ENCODE results near the gene SLC23A1. TPM values are rescaled to one million over a fixed set of nuclear protein-coding genes. Genes with fewer than 3 reads are reported as not detected.

SLC23A1 gene
- total and polyA plus RNA-seq, 4 donors, result 10.0 to 18.0 (median 17.4) TPM

DNA sequence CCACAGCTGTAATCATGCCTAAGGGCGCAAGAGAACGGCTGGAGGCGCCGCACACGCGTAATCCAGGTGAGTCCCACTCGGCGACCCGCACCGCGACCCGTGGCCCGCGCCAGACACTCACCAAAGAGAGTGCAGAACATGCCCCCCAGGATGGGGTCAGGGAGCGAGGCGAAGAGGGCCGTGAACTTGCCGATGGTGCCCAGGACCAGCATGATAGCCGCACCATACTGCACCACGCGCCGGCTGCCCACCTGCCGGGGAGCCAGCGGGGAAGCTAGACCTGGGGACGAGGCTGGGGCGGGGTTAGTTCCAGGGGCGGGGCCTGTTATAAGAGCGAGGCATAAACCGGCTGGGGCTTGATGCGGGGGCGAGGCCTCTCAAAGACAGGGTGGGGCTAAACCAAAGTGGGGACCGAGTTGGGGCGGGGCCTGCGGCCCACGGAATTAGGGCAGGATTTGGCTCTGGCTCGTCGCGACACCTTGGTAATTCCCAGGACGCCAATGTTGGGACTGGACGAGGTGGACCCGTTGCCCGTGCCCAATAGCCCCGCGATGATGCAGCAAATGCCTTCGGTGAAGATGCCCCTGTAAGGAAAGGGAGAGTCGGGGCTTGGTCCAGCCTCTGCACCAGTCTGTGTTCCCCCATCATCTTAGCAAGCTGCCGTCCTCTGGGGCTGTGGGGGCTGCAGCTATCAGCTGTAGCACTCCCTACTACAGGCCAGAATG is 4.8 kb downstream of the SLC23A1 start:
- Histone ChIP-seq H3K4me1 (ENCODE audit: control insufficient read depth in 4 of 4, insufficient read depth in 4 of 4, low read length in 3 of 4) (peaks cover 5 to 28% (median 16%) of the 10 kb centered on the region in 4 donors), H3K4me3 (ENCODE audit: low read depth in 1 of 3, low read length in 3 of 3) (no peak overlapping the region), H3K27ac (ENCODE audit: low read depth in 1 of 2, low read length in 2 of 2) (no peak overlapping the region), H3K9me3 (ENCODE audit: control insufficient read depth in 4 of 4, low read length in 3 of 4) (no peaks in the 10 kb centered on the region), H3K27me3 (ENCODE audit: control insufficient read depth in 4 of 4, insufficient read depth in 4 of 4, low read length in 3 of 4) (no peaks in the 10 kb centered on the region), H3K36me3 (ENCODE audit: control insufficient read depth in 4 of 4, insufficient read depth in 3 of 4, low read depth in 1 of 4, low read length in 3 of 4) (peaks cover 0 to 14% (median 10%) of the 10 kb centered on the region in 4 donors), H3K9ac (ENCODE audit: low read depth in 1 of 2, low read length in 2 of 2) (no peak overlapping the region)
- 91% methylated on average over 47 of the region's 47 CpGs for WGBS
- DNase-seq (ENCODE audit: low spot score), result no peak
- no peak for TF ChIP-seq YY1 (IDR thresholded peaks at IDR 0.05)
- no peak for TF ChIP-seq HNF4A (conservative IDR thresholded peaks at IDR 0.05)
- no peak for TF ChIP-seq TAF1 (conservative IDR thresholded peaks at IDR 0.05)
- TF ChIP-seq, protein P1, sequence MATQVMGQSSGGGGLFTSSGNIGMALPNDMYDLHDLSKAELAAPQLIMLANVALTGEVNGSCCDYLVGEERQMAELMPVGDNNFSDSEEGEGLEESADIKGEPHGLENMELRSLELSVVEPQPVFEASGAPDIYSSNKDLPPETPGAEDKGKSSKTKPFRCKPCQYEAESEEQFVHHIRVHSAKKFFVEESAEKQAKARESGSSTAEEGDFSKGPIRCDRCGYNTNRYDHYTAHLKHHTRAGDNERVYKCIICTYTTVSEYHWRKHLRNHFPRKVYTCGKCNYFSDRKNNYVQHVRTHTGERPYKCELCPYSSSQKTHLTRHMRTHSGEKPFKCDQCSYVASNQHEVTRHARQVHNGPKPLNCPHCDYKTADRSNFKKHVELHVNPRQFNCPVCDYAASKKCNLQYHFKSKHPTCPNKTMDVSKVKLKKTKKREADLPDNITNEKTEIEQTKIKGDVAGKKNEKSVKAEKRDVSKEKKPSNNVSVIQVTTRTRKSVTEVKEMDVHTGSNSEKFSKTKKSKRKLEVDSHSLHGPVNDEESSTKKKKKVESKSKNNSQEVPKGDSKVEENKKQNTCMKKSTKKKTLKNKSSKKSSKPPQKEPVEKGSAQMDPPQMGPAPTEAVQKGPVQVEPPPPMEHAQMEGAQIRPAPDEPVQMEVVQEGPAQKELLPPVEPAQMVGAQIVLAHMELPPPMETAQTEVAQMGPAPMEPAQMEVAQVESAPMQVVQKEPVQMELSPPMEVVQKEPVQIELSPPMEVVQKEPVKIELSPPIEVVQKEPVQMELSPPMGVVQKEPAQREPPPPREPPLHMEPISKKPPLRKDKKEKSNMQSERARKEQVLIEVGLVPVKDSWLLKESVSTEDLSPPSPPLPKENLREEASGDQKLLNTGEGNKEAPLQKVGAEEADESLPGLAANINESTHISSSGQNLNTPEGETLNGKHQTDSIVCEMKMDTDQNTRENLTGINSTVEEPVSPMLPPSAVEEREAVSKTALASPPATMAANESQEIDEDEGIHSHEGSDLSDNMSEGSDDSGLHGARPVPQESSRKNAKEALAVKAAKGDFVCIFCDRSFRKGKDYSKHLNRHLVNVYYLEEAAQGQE (IDR thresholded peaks at IDR 0.05), result no peak
- TF ChIP-seq, protein P2, sequence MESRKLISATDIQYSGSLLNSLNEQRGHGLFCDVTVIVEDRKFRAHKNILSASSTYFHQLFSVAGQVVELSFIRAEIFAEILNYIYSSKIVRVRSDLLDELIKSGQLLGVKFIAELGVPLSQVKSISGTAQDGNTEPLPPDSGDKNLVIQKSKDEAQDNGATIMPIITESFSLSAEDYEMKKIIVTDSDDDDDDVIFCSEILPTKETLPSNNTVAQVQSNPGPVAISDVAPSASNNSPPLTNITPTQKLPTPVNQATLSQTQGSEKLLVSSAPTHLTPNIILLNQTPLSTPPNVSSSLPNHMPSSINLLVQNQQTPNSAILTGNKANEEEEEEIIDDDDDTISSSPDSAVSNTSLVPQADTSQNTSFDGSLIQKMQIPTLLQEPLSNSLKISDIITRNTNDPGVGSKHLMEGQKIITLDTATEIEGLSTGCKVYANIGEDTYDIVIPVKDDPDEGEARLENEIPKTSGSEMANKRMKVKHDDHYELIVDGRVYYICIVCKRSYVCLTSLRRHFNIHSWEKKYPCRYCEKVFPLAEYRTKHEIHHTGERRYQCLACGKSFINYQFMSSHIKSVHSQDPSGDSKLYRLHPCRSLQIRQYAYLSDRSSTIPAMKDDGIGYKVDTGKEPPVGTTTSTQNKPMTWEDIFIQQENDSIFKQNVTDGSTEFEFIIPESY (IDR thresholded peaks at IDR 0.05), result no peak
- TF ChIP-seq, protein P3, sequence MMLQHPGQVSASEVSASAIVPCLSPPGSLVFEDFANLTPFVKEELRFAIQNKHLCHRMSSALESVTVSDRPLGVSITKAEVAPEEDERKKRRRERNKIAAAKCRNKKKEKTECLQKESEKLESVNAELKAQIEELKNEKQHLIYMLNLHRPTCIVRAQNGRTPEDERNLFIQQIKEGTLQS (IDR thresholded peaks at IDR 0.05), result no peak
- no peak for TF ChIP-seq CTCF (IDR thresholded peaks at IDR 0.05; ENCODE audit: low read depth, low read length, missing input control)
- TF ChIP-seq, protein P4, sequence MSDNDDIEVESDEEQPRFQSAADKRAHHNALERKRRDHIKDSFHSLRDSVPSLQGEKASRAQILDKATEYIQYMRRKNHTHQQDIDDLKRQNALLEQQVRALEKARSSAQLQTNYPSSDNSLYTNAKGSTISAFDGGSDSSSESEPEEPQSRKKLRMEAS (IDR thresholded peaks at IDR 0.05), result no peak
- no peak for TF ChIP-seq FOXA2 (IDR thresholded peaks at IDR 0.05)
- TF ChIP-seq GABPA (IDR thresholded peaks at IDR 0.05 in 1 of 2, conservative IDR thresholded peaks at IDR 0.05 in 1 of 2), result no peak
- no peak for TF ChIP-seq RAD21 (IDR thresholded peaks at IDR 0.05)
- TF ChIP-seq JUND (IDR thresholded peaks at IDR 0.05), result no peak
- TF ChIP-seq SP1 (IDR thresholded peaks at IDR 0.05), result no peak
- no peak for TF ChIP-seq EGR1 (IDR thresholded peaks at IDR 0.05; ENCODE audit: low read depth in 2 of 2)
- TF ChIP-seq FOXA1 (IDR thresholded peaks at IDR 0.05), result no peak
- TF ChIP-seq NR2F2 (IDR thresholded peaks at IDR 0.05), result no peak
- TF ChIP-seq HNF4G (IDR thresholded peaks at IDR 0.05), result no peak

Data from liver (tissue), 9 donors.